HS-5 (cell line): ENCODE data around the gene PSMD2.
A peak's percentile ranks its signal among the peaks of the same experiment; 100 is the strongest.

Experiments used
- DNase-seq: peaks from one replicate; pipeline ENCODE4 v3.0.0-alpha.2; 2012; ENCODE audit warnings: low read depth

The PSMD2 gene

DNA sequence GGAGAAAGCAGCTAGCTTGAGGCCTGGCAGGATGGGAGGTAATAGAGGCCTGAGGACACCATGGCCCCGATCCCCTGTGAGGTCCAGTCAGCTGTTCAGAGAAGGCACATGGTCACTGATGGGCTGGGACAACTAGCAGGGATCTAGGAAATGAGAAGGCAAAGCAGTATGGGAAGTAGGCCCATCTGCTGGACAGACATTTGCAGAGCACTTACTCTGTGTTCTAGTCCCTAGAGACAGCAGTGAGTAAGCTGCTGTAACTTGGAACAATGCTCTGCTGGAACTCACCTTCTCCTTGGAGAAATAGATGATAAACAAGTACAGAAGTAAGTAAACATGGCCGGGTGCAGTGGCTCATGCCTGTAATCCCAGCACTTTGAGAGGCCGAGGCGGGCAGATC lies 16.1 kb upstream of the PSMD2 start:
- DNase-seq: no peak

GRCh38 chr3:184283681-184284080 lies 15.4 kb upstream of the PSMD2 start:
- DNase-seq: no peak

DNA sequence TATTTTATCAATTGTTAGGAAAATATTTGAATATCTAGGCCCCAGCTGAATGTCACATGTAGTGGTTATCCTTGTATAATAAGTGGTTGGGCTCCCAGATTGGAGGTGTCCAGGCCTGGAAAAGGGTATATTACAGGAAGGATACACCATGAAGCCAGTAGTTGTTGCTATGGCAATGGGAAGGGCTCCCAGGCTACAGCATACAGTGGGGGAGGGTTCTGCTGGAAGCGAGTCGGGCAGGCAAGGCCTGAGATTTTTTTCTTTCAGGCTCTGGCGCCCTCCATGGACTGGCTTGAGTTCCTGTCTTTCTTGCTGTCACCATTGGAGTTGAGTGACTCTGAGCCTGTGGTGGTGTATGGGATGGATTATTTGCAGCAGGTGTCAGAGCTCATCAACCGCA lies 14.3 kb upstream of the PSMD2 start:
- no peak for DNase-seq

GRCh38 chr3:184289426-184289938 lies 9.6 kb upstream of the PSMD2 start:
- DNase-seq: no peak

DNA sequence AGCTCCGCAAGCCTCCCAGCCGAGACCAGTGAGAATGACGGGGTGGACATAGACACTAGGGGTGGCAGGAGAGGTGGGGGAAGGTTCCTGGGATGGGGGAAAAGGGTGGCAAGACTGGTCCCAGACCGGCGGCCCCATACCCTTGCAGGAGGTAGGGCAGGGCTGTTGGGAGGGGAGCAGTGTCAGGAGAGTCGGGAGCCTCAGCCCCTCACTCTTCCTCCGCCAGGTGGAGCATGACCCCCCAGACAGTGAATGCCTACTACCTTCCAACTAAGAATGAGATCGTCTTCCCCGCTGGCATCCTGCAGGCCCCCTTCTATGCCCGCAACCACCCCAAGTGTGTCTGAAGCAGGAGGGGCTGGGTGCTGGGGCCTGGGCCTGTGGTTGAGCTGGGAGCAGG lies 8.7 kb upstream of the PSMD2 start:
- no peak for DNase-seq

GRCh38 chr3:184291044-184291737 lies 7.8 kb upstream of the PSMD2 start:
- DNase-seq: no peak

- DNase-seq: no peak
Measured at GRCh38 chr3:184291738-184292445, 7.1 kb upstream of the PSMD2 start.

- DNase-seq: no peak
Measured at GRCh38 chr3:184295771-184296170, 3.3 kb upstream of the PSMD2 start.

GRCh38 chr3:184296616-184297015 lies 2.4 kb upstream of the PSMD2 start:
- DNase-seq: no peak

- peak; percentile 14 for DNase-seq
Measured at GRCh38 chr3:184299488-184300377, 692 bp downstream of the PSMD2 start.

- peak; percentile 84 for DNase-seq
Measured at GRCh38 chr3:184300378-184300720, 1.3 kb downstream of the PSMD2 start.

GRCh38 chr3:184305577-184305976 lies 6.5 kb downstream of the PSMD2 start:
- no peak for DNase-seq

- DNase-seq: no peak
Measured at GRCh38 chr3:184306341-184306972, 7.4 kb downstream of the PSMD2 start.

DNA sequence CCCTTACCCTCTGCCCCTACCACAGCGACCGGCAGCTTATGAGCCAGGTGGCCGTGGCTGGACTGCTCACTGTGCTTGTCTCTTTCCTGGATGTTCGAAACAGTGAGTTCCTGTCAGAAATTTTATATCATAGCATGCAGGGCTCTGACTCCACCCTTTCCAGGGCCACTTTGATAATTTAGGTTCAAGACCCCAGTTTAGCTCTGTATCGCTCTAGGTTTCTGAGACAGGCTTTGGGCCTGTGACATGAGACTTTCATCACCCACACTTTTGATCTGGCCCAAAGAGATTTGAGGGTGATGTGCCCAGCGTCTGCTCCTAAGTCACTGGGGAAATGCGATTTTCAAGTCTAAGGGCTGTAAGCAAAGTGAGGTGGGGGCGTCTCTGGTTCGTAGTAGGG lies 8.9 kb downstream of the PSMD2 start:
- no peak for DNase-seq

- DNase-seq: no peak
Measured at GRCh38 chr3:184308744-184309143, 9.7 kb downstream of the PSMD2 start.

GRCh38 chr3:184311633-184312032 lies 12.6 kb downstream of the PSMD2 start:
- DNase-seq: no peak

DNA sequence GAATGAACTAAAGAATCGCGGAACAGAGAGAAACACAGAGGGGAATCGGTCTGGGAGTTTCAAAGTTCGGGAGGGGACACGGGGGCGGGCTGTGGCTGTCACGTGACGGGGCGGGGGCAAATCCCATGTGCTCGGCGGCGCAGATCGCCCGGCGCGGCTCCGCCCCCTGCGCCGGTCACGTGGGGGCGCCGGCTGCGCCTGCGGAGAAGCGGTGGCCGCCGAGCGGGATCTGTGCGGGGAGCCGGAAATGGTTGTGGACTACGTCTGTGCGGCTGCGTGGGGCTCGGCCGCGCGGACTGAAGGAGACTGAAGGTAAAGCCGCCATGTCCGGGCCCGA lies 15.3 kb downstream of the PSMD2 start, which contains the start of gene EIF4G1:
Gene EIF4G1 (plus strand): TSS at position 244 of the 337 bp plus-strand sequence. CDS start 1,191 bp downstream, outside the sequence.
- DNase-seq: peak; percentile 62

GRCh38 chr3:184314700-184315542 lies 15.9 kb downstream of the PSMD2 start:
- DNase-seq: no peak

GRCh38 chr3:184315543-184315867 lies 16.5 kb downstream of the PSMD2 start:
- DNase-seq: no peak

DNA sequence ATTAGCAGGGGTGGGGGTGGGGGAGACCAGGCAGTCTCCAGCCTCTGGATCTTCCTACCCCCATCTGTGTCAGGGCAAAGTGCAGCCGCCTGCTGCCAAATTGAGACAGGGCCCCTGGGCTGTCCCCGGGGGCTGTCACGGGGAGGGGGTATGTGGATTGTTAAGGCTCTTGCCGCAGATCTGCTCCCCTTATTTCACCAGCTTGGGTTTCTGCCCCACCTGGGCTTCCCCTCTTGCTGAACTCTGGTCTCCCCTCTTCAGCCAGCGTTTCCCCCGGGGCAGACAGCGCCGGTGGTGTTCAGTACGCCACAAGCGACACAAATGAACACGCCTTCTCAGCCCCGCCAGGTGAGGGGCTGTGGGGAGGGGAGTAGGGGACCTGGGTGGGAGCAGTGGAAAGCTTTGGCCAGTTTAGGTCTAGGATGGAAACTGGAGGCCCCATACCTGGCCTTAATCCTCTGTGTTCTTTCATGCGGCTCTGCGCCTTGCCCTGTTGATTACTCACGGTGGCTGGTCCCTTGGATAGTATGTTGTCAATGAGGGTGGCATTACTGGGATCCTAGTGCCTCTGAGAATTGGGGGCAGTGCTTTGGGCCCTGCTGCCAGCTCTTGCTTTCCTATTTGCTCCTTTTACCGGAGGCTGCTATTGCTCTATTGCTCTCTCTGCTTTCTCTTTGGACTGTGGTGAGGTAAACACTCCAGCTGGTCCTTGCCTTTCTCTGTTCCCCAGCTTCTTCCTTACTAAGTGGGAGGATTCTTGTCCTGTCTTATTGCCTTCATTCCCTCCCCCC lies 17.0 kb downstream of the PSMD2 start:
- DNase-seq: no peak

DNA sequence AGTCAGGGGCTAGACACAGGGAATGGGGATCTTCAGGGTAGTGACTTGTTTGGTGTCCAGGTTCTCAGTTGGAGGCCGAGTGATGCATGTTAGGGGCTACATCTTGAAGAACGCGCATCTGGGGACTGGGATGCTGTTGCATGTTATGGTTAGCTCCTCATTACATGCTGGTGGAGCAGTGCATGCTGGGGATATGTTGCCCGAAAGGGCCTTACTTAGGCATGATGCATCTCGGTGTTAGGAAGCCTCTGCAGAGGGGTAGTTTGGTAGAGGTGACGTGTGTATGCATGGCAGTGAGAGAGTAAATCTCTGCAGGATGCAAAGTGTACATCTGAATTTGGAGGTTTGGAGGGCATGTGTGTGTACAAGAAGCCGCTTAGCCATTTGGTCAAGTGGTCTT lies 17.8 kb downstream of the PSMD2 start:
- DNase-seq: no peak
